ENCODE results near the gene TLX1.

The TLX1 gene

GRCh38 chr10:101130984-101131961 is at the start of gene TLX1:
TSS of gene TLX1 (plus strand) at chr10:101131300. CDS start at chr10:101131542, 242 bp downstream.
- DNase-seq, result peak; percentile 23

GRCh38 chr10:101085846-101086245 is 45.3 kb upstream of the TLX1 start:
- no peak for DNase-seq

- no peak for DNase-seq
Measured at GRCh38 chr10:101087376-101087775, 43.7 kb upstream of the TLX1 start.

- DNase-seq, result no peak
Measured at GRCh38 chr10:101087965-101088364, 43.1 kb upstream of the TLX1 start.

- DNase-seq, result no peak
Measured at GRCh38 chr10:101089520-101090299, 41.4 kb upstream of the TLX1 start.

GRCh38 chr10:101090597-101090996 is 40.5 kb upstream of the TLX1 start:
- DNase-seq, result no peak

- no peak for DNase-seq
Measured at GRCh38 chr10:101091546-101092290, 39.4 kb upstream of the TLX1 start.

- no peak for DNase-seq
Measured at GRCh38 chr10:101092881-101093354, 38.2 kb upstream of the TLX1 start.

- no peak for DNase-seq
Measured at GRCh38 chr10:101094121-101094879, 36.8 kb upstream of the TLX1 start.

- DNase-seq, result no peak
Measured at GRCh38 chr10:101095004-101095403, 36.1 kb upstream of the TLX1 start.

- peak; percentile 72 for DNase-seq
Measured at GRCh38 chr10:101095550-101096213, 35.4 kb upstream of the TLX1 start.

GRCh38 chr10:101096378-101096777 is 34.7 kb upstream of the TLX1 start:
- no peak for DNase-seq

- no peak for DNase-seq
Measured at GRCh38 chr10:101097881-101098280, 33.2 kb upstream of the TLX1 start.

- DNase-seq, result no peak
Measured at GRCh38 chr10:101099901-101100300, 31.2 kb upstream of the TLX1 start.

GRCh38 chr10:101101372-101101881 is 29.7 kb upstream of the TLX1 start:
- DNase-seq, result no peak

GRCh38 chr10:101103430-101103829 is 27.7 kb upstream of the TLX1 start:
- DNase-seq, result no peak

- no peak for DNase-seq
Measured at GRCh38 chr10:101106351-101106750, 24.7 kb upstream of the TLX1 start.

- no peak for DNase-seq
Measured at GRCh38 chr10:101107771-101108170, 23.3 kb upstream of the TLX1 start.

- no peak for DNase-seq
Measured at GRCh38 chr10:101110856-101111523, 20.1 kb upstream of the TLX1 start.

- no peak for DNase-seq
Measured at GRCh38 chr10:101111547-101111946, 19.6 kb upstream of the TLX1 start.
